Measurements from ENCODE around the gene ZNF497.

ZNF497 gene

DNA sequence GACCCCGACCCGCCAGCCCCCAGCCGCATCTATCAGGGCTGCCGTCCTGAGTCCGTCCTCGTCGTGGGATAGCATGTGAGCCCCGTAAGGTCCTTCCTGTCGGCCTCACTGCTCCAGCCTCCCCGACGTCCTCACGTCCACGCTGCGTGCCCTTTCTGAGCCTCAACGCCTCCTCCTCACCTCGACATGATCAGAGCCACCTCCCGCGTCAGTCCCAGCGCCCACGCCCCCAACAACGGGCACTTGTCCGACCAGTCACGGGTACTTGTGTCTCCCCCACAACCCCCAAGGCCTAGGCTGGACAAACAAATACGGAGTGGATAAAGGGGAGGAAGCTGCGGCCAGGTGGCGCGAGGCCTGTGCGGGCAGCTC lies 665 bp downstream of the ZNF497 start:
- TF ChIP-seq, protein P1, sequence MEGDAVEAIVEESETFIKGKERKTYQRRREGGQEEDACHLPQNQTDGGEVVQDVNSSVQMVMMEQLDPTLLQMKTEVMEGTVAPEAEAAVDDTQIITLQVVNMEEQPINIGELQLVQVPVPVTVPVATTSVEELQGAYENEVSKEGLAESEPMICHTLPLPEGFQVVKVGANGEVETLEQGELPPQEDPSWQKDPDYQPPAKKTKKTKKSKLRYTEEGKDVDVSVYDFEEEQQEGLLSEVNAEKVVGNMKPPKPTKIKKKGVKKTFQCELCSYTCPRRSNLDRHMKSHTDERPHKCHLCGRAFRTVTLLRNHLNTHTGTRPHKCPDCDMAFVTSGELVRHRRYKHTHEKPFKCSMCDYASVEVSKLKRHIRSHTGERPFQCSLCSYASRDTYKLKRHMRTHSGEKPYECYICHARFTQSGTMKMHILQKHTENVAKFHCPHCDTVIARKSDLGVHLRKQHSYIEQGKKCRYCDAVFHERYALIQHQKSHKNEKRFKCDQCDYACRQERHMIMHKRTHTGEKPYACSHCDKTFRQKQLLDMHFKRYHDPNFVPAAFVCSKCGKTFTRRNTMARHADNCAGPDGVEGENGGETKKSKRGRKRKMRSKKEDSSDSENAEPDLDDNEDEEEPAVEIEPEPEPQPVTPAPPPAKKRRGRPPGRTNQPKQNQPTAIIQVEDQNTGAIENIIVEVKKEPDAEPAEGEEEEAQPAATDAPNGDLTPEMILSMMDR (conservative IDR thresholded peaks at IDR 0.05; ENCODE audit: control insufficient read depth, insufficient read depth, low read depth, low read length) = no peak
- H3K4me3 ChIP-seq (ENCODE audit: control insufficient read depth, low read depth, low read length) = peak overlapping the region; percentile 60
- peak; percentile 54 for DNase-seq (ENCODE audit: low read depth)

DNA sequence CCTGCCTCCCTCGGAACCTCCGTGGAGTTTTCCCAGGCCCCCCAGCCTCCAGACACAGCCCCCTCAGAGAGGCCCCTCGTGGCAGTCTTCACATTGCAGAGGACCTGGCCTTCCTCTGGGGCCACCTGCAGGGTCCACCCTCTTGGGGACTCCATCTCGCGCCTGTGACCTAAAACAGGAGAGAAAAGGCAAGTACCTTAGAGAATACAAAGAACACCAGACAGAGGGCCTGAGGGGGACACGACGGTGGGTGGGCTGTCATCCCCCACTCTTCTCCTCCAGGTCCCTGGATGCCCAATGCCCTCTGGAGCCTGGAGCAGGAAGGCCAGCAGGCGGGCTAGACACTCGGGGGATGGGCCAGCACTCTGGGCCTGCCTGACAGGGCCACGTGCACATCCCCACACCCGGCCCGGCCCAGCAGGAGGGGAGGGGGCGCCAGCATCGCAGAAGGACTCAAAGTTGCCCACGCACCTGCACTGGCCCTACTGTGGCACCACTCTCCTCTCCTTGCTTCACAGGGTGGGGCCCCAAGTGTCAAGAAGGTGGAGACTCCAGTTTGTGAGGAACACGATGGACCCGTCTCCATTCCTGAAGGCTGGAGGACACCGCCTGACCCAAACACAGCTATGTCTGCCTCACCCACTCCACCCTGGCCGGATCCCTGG lies 4.9 kb downstream of the ZNF497 start:
- no peak for DNase-seq (ENCODE audit: low read depth)
- no peak overlapping the region for H3K4me3 ChIP-seq (ENCODE audit: control insufficient read depth, low read depth, low read length)
- TF ChIP-seq, protein P1 (conservative IDR thresholded peaks at IDR 0.05; ENCODE audit: control insufficient read depth, insufficient read depth, low read depth, low read length) = no peak

DNA sequence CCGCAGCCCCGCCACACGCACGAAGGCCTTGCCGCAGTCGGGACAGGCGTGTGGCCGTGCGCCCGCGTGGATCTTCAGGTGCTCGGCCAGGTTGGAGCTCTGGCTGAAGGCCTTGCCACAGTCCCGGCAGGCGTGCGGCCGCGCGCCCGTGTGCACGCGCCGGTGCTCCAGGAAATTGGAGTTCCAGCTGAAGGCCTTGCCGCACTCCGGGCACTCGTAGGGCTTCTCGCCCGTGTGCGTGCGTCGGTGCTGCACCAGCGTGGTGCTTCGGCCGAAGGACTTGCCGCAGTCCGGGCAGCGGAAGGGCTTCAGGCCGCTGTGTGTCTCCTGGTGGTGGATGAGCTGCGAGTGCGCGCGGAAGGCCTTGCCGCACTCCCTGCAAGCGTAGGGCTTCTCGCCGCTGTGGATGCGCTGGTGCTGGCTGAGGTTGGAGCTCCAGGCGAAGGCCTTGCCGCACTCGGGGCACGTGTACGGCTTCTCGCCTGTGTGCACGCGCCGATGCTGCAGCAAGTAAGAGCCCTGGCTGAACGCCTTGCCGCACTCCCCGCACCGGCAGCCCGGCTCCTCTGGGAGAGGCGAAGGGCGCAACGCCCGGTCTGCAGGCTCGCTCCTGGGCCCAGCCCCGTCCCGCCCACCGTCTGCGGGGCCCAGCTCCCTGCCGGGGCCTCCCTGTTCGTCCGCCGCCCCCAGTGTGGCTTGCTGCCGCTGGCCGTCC lies 5.6 kb downstream of the ZNF497 start:
- TF ChIP-seq, protein P1 (conservative IDR thresholded peaks at IDR 0.05; ENCODE audit: control insufficient read depth, insufficient read depth, low read depth, low read length) = no peak
- H3K4me3 ChIP-seq (ENCODE audit: control insufficient read depth, low read depth, low read length) = no peak overlapping the region
- DNase-seq (ENCODE audit: low read depth) = peak; percentile 26

DNA sequence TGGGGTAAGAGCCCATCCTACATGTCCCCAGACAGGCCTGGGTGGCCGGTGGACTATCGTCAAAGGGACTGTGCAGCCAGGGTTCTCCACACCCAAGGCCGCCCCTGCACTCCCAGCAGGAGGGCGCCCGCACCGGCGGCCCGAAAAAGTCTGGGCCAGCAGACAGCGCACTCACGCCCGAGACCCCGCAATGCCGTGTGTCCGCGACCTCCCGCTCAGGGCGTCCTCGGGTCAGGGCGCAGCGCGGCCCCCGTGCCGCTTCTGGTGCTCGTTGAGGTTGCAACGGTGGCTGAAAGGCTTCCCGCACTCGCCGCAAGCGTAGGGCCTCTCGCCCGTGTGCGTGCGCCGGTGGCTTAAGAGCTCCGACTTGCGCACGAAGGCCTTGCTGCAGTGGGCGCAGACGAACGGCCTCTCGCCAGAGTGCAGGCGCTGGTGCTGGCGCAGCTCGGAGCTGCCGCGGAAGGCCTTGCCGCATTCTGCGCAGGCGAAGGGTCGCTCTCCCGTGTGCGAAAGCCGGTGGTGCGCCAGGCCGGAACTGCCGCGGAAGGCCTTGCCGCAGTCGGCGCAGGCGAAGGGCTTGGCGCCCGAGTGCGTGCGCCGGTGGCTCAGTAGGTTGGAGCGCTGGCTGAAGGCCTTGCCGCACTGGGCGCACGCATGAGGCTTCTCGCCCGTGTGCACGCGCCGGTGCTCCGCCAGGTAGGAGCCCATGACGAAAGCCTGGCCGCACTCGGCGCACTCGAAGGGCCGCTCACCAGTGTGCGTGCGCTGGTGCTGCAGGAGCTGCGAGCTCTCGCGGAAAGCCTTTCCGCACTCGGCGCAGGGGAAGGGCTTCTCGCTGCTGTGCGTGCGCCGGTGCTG lies 6.4 kb downstream of the ZNF497 start:
- peak; percentile 35 for DNase-seq (ENCODE audit: low read depth)
- TF ChIP-seq, protein P1 (conservative IDR thresholded peaks at IDR 0.05; ENCODE audit: control insufficient read depth, insufficient read depth, low read depth, low read length) = no peak
- H3K4me3 ChIP-seq (ENCODE audit: control insufficient read depth, low read depth, low read length) = no peak overlapping the region

DNA sequence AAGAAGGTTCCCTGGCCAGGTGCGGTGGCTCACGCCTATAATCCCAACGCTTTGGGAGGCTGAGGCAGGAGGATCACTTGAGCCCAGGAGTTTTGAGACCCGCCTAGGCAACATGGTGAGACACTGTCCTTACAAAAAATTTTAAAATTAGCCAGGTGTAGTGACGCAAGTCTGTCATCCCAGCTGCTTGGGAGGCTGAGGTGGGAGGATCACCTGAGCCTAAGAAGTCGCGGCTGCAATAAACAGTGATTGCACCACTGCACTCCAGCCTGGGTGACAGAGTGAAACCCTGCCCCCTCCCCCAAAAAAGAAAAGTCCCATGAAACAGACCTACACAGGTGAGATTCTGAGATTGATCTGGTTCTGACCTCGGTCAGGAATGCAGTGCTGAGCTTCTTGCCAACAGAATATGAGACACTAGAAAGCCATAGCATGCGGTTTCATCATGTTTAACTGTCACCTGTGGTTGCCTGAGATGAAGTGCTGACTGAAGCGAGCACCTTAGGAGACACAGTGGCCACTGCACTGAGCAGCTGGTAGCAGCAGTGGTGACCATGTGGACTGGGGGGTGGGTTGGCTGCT lies 7.2 kb downstream of the ZNF497 start:
- no peak for DNase-seq (ENCODE audit: low read depth)
- no peak overlapping the region for H3K4me3 ChIP-seq (ENCODE audit: control insufficient read depth, low read depth, low read length)
- TF ChIP-seq, protein P1 (conservative IDR thresholded peaks at IDR 0.05; ENCODE audit: control insufficient read depth, insufficient read depth, low read depth, low read length) = no peak

DNA sequence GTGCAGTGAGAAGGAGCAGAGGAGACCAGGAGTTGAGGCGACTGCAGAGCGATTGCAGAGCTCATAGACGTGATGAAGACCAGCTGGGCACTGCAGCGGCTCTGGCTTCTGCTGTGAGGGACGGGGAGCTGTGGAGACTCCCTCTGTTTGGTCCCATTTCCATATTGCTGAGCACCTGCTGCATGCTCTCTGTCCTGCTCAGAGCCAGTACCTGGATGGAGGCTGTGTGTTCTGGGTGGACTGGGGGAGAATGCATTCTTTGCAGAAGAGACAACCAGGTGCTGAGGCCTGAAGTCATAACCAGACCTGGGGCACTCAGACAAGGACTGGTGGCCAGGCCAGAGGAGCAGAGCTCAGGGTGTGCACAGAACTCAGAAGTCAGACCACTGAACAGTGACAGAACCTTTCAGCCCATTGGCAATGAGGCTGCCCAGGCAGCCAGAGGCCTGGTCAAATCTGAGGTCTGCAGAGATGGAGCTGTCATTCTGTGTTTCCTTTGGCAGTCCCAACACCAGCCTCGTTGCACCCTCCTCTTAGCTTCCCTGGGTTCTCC lies 8.0 kb downstream of the ZNF497 start:
- H3K4me3 ChIP-seq (ENCODE audit: control insufficient read depth, low read depth, low read length) = no peak overlapping the region
- TF ChIP-seq, protein P1 (conservative IDR thresholded peaks at IDR 0.05; ENCODE audit: control insufficient read depth, insufficient read depth, low read depth, low read length) = no peak
- DNase-seq (ENCODE audit: low read depth) = no peak

Measured in fibroblast of mammary gland (primary cell).